ENCODE data around the gene ZBTB48.
"Not testable (repeated sequence)": the region's sequence is repeated elsewhere in the genome, so short reads cannot be mapped to it uniquely, and the experiment has no call there.

The ZBTB48 gene

GRCh38 chr1:6632588-6633514, 53.1 kb downstream of the ZBTB48 start:
- no peak for DNase-seq (ENCODE audit: low read depth, low spot score)

DNA sequence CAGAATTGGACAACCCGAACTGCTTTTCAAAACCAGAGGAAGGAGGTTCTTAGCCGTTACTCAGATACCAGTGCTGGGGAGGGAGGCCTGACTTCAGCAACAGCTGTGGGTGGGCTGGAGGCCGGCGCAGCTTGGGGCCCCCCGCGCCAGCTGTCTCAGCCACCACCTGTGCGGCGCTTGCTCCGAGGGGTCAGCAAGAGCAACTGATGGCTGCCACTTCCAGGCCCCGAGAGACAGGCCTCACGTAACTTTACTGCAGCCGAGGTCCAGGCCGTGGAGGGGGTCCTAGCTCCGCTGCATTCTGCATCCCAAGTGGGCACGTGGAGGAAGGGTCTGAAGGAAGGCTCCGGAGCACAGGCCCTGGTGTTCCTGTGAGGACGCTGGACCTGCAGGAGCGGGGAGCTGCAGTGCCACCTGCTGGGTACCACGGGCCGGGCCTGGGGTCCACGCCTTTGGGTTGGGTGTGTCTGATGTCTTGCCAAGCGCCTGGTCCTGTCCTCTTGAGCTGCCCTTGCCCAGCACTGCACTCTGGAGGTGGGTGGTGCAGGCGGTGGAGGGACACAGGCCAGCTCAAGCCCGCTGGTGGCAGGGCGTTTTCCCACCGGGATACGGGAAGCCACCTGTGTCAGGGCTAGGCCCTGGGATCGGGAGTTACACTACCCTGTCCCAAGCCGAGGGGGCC, 54.7 kb downstream of the ZBTB48 start:
- no peak for DNase-seq (ENCODE audit: low read depth, low spot score)

DNA sequence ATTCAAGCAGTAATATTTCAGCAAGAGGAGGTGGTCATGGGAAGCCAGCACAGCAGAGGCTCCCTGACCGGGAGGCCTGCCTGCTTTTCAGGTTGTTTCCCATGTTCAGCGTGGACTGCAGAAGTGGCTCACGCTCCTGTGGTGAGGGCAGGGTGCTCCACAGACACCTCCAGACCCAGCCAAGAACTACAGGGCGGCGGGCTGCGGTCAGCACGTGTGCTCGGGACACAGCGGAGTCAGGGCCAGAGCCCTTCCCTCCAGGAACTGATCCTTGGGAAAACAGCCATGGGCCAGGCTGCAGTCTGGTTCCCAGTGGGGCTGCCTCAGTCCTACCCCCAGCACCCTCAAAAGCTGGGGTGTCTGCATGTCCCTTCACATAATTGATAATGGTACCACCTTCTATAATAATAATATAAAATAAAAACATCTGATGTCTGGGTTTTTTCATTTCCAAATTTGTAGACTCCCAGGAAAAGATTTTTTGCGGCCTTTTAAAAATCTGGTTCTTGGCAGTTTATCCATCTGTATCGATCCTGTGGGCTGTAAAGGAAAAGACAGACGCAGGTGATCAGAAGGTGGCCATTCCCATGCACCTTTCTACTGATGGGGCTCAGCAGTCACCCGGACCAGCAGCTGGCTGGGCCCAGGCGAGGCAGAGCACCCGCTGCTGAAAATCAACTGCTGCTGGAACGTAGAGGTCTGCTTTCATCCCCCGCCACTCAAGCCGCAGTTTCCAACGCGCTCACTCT, 55.5 kb downstream of the ZBTB48 start:
- DNase-seq (ENCODE audit: low read depth, low spot score), result no peak

- no peak for DNase-seq (ENCODE audit: low read depth, low spot score)
Measured at GRCh38 chr1:6635910-6636760, 56.3 kb downstream of the ZBTB48 start.

DNA sequence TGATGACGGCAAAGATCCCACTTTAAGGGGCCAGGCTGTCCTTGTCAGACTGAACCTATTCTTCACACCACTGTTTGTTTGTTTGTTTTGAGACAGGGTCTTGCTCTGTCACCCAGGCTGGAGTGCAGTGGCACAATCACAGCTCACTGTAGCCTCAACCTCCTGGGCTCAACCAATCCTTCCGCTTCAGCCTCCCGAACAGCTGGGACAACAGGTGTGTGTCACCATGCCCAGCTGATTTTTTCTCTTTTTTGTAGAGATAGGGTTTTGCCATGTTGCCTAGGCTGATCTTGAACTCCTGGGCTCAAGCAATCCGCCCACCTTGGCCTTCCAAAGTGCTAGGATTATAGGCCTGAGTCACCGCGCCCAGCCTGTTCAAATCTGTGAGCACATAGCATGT, 57.0 kb downstream of the ZBTB48 start:
- DNase-seq (ENCODE audit: low read depth, low spot score), result not testable (repeated sequence)

DNA sequence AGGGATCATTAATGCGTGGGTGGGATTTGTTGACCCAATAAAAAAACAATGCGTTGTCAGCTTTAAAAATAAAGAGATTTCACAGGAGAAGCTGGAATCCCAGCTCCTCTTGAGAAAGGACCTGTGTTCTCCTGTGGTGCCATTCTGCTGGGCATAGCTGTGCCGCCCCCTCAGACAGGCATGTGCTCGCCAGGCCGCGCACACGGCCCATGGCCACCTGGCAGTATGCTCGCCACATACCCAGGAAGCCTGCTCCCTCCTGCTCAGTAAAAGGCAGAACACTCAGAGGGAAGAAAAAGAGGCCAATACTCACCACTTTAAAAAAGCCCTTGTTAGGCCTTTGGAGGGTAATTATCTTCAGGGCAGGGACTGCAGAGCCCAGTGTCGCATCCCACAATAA, 58.0 kb downstream of the ZBTB48 start:
- no peak for DNase-seq (ENCODE audit: low read depth, low spot score)

DNA sequence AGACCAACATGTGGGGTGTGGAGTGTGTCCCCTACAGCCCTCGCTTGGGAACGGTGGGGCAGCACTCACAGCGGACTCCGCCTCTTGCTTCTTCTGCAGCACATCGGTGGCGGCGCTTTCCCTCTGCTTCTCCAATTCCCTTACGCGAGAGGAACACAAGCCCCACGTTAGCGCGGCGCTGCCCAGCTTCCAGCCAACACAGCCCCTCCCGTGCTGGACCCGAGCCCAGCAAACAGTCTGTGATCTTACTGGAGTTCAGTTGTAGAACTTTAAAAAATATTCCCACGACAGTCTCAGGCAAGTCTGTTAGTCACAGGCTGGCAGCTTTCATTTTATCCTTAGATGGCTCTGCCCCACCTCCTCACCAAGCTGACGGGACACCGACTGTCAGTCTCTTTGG, 58.4 kb downstream of the ZBTB48 start:
- no peak for DNase-seq (ENCODE audit: low read depth, low spot score)

All from smooth muscle cell of the brain vasculature (primary cell).